ENCODE data around the gene BNC2. TPM values are rescaled to one million over a fixed set of nuclear protein-coding genes. Genes with fewer than 3 reads are reported as not detected.

Gene BNC2
- total and polyA plus RNA-seq, 2 of the 13 experiments (the other 11 are each of a cell fraction or from before 2014, with no cell fraction given) = not detected

GRCh38 chr9:16458696-16459420 is 411.6 kb downstream of the BNC2 start:
- Histone ChIP-seq H3K4me2 (ENCODE audit: low read depth, low read length) (no peak overlapping the region), H3K4me3 (replicated peaks in 1 of 3; ENCODE audit: insufficient read depth in 1 of 3, low read depth in 2 of 3, low read length in 3 of 3) (no peak overlapping the region), H4K20me1 (ENCODE audit: insufficient read depth, low read length) (no peaks in the 10 kb centered on the region), H3K27me3 (ENCODE audit: control insufficient read depth in 1 of 2, insufficient read depth in 2 of 2, low read length in 2 of 2) (no peaks in the 10 kb centered on the region), H2AFZ (ENCODE audit: low read length) (no peak overlapping the region), H3K9me3 (ENCODE audit: low read length) (no peaks in the 10 kb centered on the region), H3K27ac (ENCODE audit: extremely low read length, insufficient read depth, low read length) (no peak overlapping the region), H3K9ac (ENCODE audit: insufficient read depth, low read depth, low read length) (no peak overlapping the region), H3K4me1 (ENCODE audit: insufficient read depth, low read length) (no peaks in the 10 kb centered on the region), H3K36me3 (replicated peaks in 1 of 2; ENCODE audit: control insufficient read depth in 1 of 2, insufficient read depth in 2 of 2, low read length in 2 of 2) (no peaks in the 10 kb centered on the region), H3K79me2 (ENCODE audit: insufficient read depth, low read length) (no peaks in the 10 kb centered on the region)
- CTCF ChIA-PET (ENCODE audit: low intra/inter-chr PET ratio, low total read pairs) = no interaction called here
- in situ Hi-C loops (cut with HindIII; ENCODE audit: extremely low pct_ligation_motif_present, low pct_unique_long_range_greater_than_20kb) = no loop called here
- DNase-seq (ENCODE audit: low spot score) (no peak), ATAC-seq (no peak), FAIRE-seq (no peak)
- intact Hi-C loops (cut with micrococcal nuclease; ENCODE audit: unreplicated experiment) = no loop called here
- no TSS peak for BruUV-seq (replicated peaks)
- POLR2A ChIA-PET = no interaction called here
- WGBS (ENCODE audit: low lambda C conversion rate) = 5% methylated on average over 6 of the region's 6 CpGs
- no peak for TF ChIP-seq ZNF441 (CRISPR knock-in tag; IDR thresholded peaks at IDR 0.05; ENCODE audit: borderline replicate concordance)
- no peak for TF ChIP-seq MXD3 (CRISPR knock-in tag; IDR thresholded peaks at IDR 0.05)
- no peak for TF ChIP-seq ZNF546 (CRISPR knock-in tag; conservative IDR thresholded peaks at IDR 0.05)
- no peak for TF ChIP-seq ZNF616 (CRISPR knock-in tag; IDR thresholded peaks at IDR 0.05; ENCODE audit: low read depth)
- TF ChIP-seq CHCHD3 (CRISPR knock-in tag; IDR thresholded peaks at IDR 0.05) = no peak
- no peak for TF ChIP-seq NPAS2 (CRISPR knock-in tag; IDR thresholded peaks at IDR 0.05; ENCODE audit: borderline replicate concordance)
- no peak for TF ChIP-seq ZNF496 (CRISPR knock-in tag; IDR thresholded peaks at IDR 0.05; ENCODE audit: insufficient replicate concordance)
- TF ChIP-seq TFDP2 (CRISPR knock-in tag; IDR thresholded peaks at IDR 0.05) = no peak
- no peak for TF ChIP-seq ZUFSP (CRISPR knock-in tag; IDR thresholded peaks at IDR 0.05; ENCODE audit: borderline replicate concordance)
- TF ChIP-seq MBNL3 (CRISPR knock-in tag; conservative IDR thresholded peaks at IDR 0.05) = no peak
- TF ChIP-seq ZBTB4 (CRISPR knock-in tag; IDR thresholded peaks at IDR 0.05; ENCODE audit: borderline replicate concordance) = no peak
- no peak for TF ChIP-seq ZNF317 (CRISPR knock-in tag; IDR thresholded peaks at IDR 0.05)
- no peak for TF ChIP-seq MEF2D (CRISPR knock-in tag; IDR thresholded peaks at IDR 0.05)
- TF ChIP-seq ISX (CRISPR knock-in tag; conservative IDR thresholded peaks at IDR 0.05) = no peak
- no peak for TF ChIP-seq RNF219 (CRISPR knock-in tag; IDR thresholded peaks at IDR 0.05)
